Left ventricle myocardium inferior (tissue), 1 donor: Measurements from ENCODE around the gene CD96. TPM values are rescaled to one million over a fixed set of nuclear protein-coding genes. Genes with fewer than 3 reads are reported as not detected.

Experiments used
- DNase-seq: peaks from one replicate; pipeline ENCODE4 v3.0.0-alpha.2; 2020
- H3K27ac ChIP-seq: fragments of 200-600 bp; replicated peaks from 2 replicates; pipeline ENCODE4 v1.8.0; 2021
- H3K27me3 ChIP-seq: fragments of 200-600 bp; 2 replicates; pipeline ENCODE4 v1.8.0; 2021; ENCODE audit warnings: low read depth
- H3K36me3 ChIP-seq: fragments of 200-600 bp; 2 replicates; pipeline ENCODE4 v1.8.0; 2021
- H3K4me1 ChIP-seq: fragments of 200-600 bp; 2 replicates; pipeline ENCODE4 v1.8.0; 2021
- H3K4me3 ChIP-seq: fragments of 200-600 bp; 2 replicates; pipeline ENCODE4 v1.8.0; 2021; ENCODE audit warnings: mild to moderate bottlenecking, moderate library complexity
- H3K9me3 ChIP-seq: fragments of 200-600 bp; replicated peaks from 2 replicates; pipeline ENCODE4 v1.8.0; 2021
- CTCF ChIP-seq: fragments of 200-600 bp; IDR thresholded peaks from 2 replicates; pipeline ENCODE4 v1.8.0; 2021; ENCODE audit warnings: antibody characterized with exemption, mild to moderate bottlenecking, borderline replicate concordance
- intact Hi-C: fragments of 100-400 bp; cut with micrococcal nuclease; formaldehyde crosslinking; loops from one replicate; pipeline ENCODE4 v1.11.0; 2022
- total RNA-seq: library from RNA; stranded (reverse); fragmentation: NEBNext Ultra II Directional; extraction: Animal tissue kit (Norgen Biotek cat#: 25700); gene quantifications from one replicate; pipeline ENCODE4 v1.2.1, GENCODE V29; 2021
- donor health status: DM: no; HTN: yes; CAD: no; lungs with severe emphysema.

Gene CD96
- total RNA-seq, 1 donor from 2014 or later = 0.33 TPM

DNA sequence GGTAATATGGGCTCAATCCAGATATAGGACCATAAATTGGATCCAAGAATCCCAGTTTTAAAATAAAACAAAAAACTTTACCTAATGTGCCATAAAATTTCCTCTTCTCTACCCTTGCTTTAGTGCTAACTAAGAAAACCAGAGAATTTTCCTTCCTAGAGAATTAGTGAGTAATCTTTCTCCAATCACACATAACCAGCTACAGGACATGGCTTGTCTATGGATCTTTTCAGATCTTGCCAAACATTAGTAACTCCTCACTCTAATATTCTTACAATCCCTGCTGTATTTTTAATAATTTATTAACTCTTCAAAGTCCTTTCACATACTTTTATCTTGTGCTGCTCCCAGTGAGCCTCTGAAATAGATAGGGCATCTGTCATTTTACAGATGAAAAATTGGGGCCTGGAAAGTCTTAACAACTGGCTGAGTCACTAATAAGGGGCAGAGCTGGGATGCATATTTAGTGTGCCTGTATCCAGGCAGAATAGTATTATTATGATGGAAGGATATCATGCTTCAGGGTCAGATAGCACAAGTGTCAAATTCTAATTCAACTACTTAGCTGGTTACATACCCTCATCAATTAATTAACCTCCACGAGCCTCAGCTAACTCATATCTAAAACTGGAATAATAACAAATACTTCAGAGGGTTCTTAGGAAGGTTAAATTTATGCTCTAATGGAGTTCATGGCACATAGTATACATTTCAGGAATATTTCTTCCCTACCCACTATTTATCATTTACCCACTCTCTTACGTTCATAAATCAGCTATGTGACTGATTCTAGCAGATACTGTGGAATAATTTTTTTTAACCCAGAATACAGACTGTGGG lies 47.5 kb downstream of the CD96 start:
- no peak for DNase-seq
- no peak for TF ChIP-seq CTCF
- Histone ChIP-seq H3K4me3 (no peak overlapping the region), H3K9me3 (no peaks in the 10 kb centered on the region), H3K4me1 (no peaks in the 10 kb centered on the region), H3K27me3 (peaks cover 23% of the 10 kb centered on the region), H3K36me3 (no peaks in the 10 kb centered on the region), H3K27ac (no peak overlapping the region)
- intact Hi-C loops = no loop called here

DNA sequence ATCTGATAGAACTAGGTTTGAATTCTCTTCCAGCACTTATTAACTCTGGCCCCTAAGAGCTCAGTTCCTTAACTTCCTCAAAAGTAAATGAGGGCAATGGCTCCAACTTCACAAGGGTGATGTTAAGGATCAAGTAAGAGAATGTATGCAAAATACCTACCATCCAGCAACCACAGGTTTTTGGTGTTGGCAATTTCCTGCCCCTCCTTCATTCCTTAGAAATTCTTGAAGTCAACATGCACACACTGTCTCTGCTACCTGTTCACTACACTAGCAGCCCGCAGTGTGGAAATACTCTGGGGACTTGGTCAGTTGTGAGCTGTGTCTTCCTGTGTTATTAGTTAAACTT lies 48.1 kb downstream of the CD96 start:
- Histone ChIP-seq H3K4me3 (no peak overlapping the region), H3K36me3 (no peaks in the 10 kb centered on the region), H3K27me3 (peaks cover 23% of the 10 kb centered on the region), H3K4me1 (no peaks in the 10 kb centered on the region), H3K9me3 (no peaks in the 10 kb centered on the region), H3K27ac (no peak overlapping the region)
- DNase-seq = no peak
- intact Hi-C loops = no loop called here
- no peak for TF ChIP-seq CTCF

GRCh38 chr3:111591555-111591954 lies 49.6 kb downstream of the CD96 start:
- no peak for TF ChIP-seq CTCF
- Histone ChIP-seq H3K36me3 (no peaks in the 10 kb centered on the region), H3K4me1 (no peaks in the 10 kb centered on the region), H3K27ac (no peak overlapping the region), H3K27me3 (peaks cover 23% of the 10 kb centered on the region), H3K4me3 (no peak overlapping the region), H3K9me3 (no peaks in the 10 kb centered on the region)
- no peak for DNase-seq
- intact Hi-C loops = no loop called here

- TF ChIP-seq CTCF = no peak
- no peaks in the 10 kb centered on the region for H3K36me3 ChIP-seq
- H3K27me3 ChIP-seq = peaks cover 20% of the 10 kb centered on the region
- H3K4me1 ChIP-seq = no peaks in the 10 kb centered on the region
- no peak overlapping the region for H3K4me3 ChIP-seq
- H3K27ac ChIP-seq = no peak overlapping the region
- no peaks in the 10 kb centered on the region for H3K9me3 ChIP-seq
- intact Hi-C loops = no loop called here
- no peak for DNase-seq
Measured at GRCh38 chr3:111592143-111592542, 50.1 kb downstream of the CD96 start.

GRCh38 chr3:111592936-111593335 lies 50.9 kb downstream of the CD96 start:
- Histone ChIP-seq H3K27ac (no peak overlapping the region), H3K4me1 (no peaks in the 10 kb centered on the region), H3K4me3 (no peak overlapping the region), H3K27me3 (peaks cover 17% of the 10 kb centered on the region), H3K9me3 (no peaks in the 10 kb centered on the region), H3K36me3 (no peaks in the 10 kb centered on the region)
- TF ChIP-seq CTCF = no peak
- intact Hi-C loops = no loop called here
- DNase-seq = no peak
